ENCODE results near the gene FAM174C.

Gene FAM174C

GRCh38 chr19:1241417-1242095 lies 33.8 kb upstream of the FAM174C start, which contains the start of gene ATP5F1D:
Gene ATP5F1D (plus strand): TSS chr19:1241751. CDS start chr19:1241851, 100 bp downstream.
- no peaks in the 10 kb centered on the region for H3K9me3 ChIP-seq (ENCODE audit: insufficient read depth, low read length)
- no peaks in the 10 kb centered on the region for H3K27me3 ChIP-seq (ENCODE audit: low read length)
- peak within 1 kb of the TSS; percentile 42 for H2AFZ ChIP-seq (ENCODE audit: low read depth, low read length, severe bottlenecking)
- no peak for TF ChIP-seq EZH2phosphoT487 (conservative IDR thresholded peaks at IDR 0.05; ENCODE audit: low read length)
- TF ChIP-seq CTCF (IDR thresholded peaks at IDR 0.05; ENCODE audit: insufficient read depth, low read length, poor library complexity, severe bottlenecking), result no peak
- peak within 1 kb of the TSS; percentile 99 for H3K9ac ChIP-seq (ENCODE audit: low read length)
- H3K9me2 ChIP-seq (replicated peaks; ENCODE audit: insufficient read depth, low read length), result no peaks in the 10 kb centered on the region
- H3F3A ChIP-seq (ENCODE audit: insufficient read depth), result peaks cover 32% of the 10 kb centered on the region
- H3K4me2 ChIP-seq (ENCODE audit: low read depth, low read length, poor library complexity, severe bottlenecking), result peak within 1 kb of the TSS; percentile 84
- no peaks in the 10 kb centered on the region for H3K36me3 ChIP-seq (ENCODE audit: low read length)
- no peaks in the 10 kb centered on the region for H4K20me1 ChIP-seq (ENCODE audit: low read depth, low read length)
- H3K79me2 ChIP-seq (ENCODE audit: insufficient read depth, low read length), result peaks cover 11% of the 10 kb centered on the region; the same call in 1 of the 2 replicates
- peak within 1 kb of the TSS; percentile 75 for H3K4me3 ChIP-seq (ENCODE audit: insufficient read depth, low read length, poor library complexity, severe bottlenecking)
- peak within 1 kb of the TSS; percentile 69 for H3K27ac ChIP-seq (ENCODE audit: low read depth, low read length)

- Histone ChIP-seq H3K9ac (ENCODE audit: low read length) (peak overlapping the region; percentile 53), H3K4me3 (ENCODE audit: insufficient read depth, low read length, poor library complexity, severe bottlenecking) (peak overlapping the region; percentile 18), H3K9me3 (ENCODE audit: insufficient read depth, low read length) (no peaks in the 10 kb centered on the region), H4K20me1 (ENCODE audit: low read depth, low read length) (no peaks in the 10 kb centered on the region), H3K4me2 (ENCODE audit: low read depth, low read length, poor library complexity, severe bottlenecking) (peak overlapping the region; percentile 84), H3K9me2 (replicated peaks; ENCODE audit: insufficient read depth, low read length) (no peaks in the 10 kb centered on the region), H3F3A (ENCODE audit: insufficient read depth) (peaks cover 31% of the 10 kb centered on the region), H3K27ac (ENCODE audit: low read depth, low read length) (peak overlapping the region; percentile 66), H3K27me3 (ENCODE audit: low read length) (no peaks in the 10 kb centered on the region), H3K79me2 (ENCODE audit: insufficient read depth, low read length) (peaks cover 11% of the 10 kb centered on the region; the same call in 1 of the 2 replicates), H2AFZ (ENCODE audit: low read depth, low read length, severe bottlenecking) (no peak overlapping the region), H3K36me3 (ENCODE audit: low read length) (no peaks in the 10 kb centered on the region)
- no peak for TF ChIP-seq EZH2phosphoT487 (conservative IDR thresholded peaks at IDR 0.05; ENCODE audit: low read length)
- peak; percentile 84 for TF ChIP-seq CTCF (IDR thresholded peaks at IDR 0.05; ENCODE audit: insufficient read depth, low read length, poor library complexity, severe bottlenecking)
These were observed 31.3 kb upstream of the FAM174C start for GRCh38 chr19:1243768-1244692.

- Histone ChIP-seq H3K9ac (ENCODE audit: low read length) (peak overlapping the region; percentile 53), H3K27ac (ENCODE audit: low read depth, low read length) (peak overlapping the region; percentile 66)
These were observed 30.5 kb upstream of the FAM174C start for GRCh38 chr19:1244693-1245451.

More at GRCh38 chr19:1244693-1245451, 30.5 kb upstream of the FAM174C start:
- Histone ChIP-seq H3K9me2 (replicated peaks; ENCODE audit: insufficient read depth, low read length) (no peaks in the 10 kb centered on the region), H3K27me3 (ENCODE audit: low read length) (no peaks in the 10 kb centered on the region), H3K79me2 (ENCODE audit: insufficient read depth, low read length) (peaks cover 13% of the 10 kb centered on the region; the same call in 1 of the 2 replicates), H3F3A (ENCODE audit: insufficient read depth) (peaks cover 25% of the 10 kb centered on the region; the same call in 1 of the 2 replicates), H3K4me2 (ENCODE audit: low read depth, low read length, poor library complexity, severe bottlenecking) (peak overlapping the region; percentile 56), H2AFZ (ENCODE audit: low read depth, low read length, severe bottlenecking) (no peak overlapping the region), H4K20me1 (ENCODE audit: low read depth, low read length) (no peaks in the 10 kb centered on the region), H3K36me3 (ENCODE audit: low read length) (no peaks in the 10 kb centered on the region), H3K9me3 (ENCODE audit: insufficient read depth, low read length) (no peaks in the 10 kb centered on the region), H3K4me3 (ENCODE audit: insufficient read depth, low read length, poor library complexity, severe bottlenecking) (peak overlapping the region; percentile 18)
- TF ChIP-seq CTCF (IDR thresholded peaks at IDR 0.05; ENCODE audit: insufficient read depth, low read length, poor library complexity, severe bottlenecking), result no peak
- TF ChIP-seq EZH2phosphoT487 (conservative IDR thresholded peaks at IDR 0.05; ENCODE audit: low read length), result no peak
